ENCODE data around the gene WNT9A.
"Not testable (repeated sequence)": the region's sequence is repeated elsewhere in the genome, so short reads cannot be mapped to it uniquely, and the experiment has no call there.

The WNT9A gene

DNA sequence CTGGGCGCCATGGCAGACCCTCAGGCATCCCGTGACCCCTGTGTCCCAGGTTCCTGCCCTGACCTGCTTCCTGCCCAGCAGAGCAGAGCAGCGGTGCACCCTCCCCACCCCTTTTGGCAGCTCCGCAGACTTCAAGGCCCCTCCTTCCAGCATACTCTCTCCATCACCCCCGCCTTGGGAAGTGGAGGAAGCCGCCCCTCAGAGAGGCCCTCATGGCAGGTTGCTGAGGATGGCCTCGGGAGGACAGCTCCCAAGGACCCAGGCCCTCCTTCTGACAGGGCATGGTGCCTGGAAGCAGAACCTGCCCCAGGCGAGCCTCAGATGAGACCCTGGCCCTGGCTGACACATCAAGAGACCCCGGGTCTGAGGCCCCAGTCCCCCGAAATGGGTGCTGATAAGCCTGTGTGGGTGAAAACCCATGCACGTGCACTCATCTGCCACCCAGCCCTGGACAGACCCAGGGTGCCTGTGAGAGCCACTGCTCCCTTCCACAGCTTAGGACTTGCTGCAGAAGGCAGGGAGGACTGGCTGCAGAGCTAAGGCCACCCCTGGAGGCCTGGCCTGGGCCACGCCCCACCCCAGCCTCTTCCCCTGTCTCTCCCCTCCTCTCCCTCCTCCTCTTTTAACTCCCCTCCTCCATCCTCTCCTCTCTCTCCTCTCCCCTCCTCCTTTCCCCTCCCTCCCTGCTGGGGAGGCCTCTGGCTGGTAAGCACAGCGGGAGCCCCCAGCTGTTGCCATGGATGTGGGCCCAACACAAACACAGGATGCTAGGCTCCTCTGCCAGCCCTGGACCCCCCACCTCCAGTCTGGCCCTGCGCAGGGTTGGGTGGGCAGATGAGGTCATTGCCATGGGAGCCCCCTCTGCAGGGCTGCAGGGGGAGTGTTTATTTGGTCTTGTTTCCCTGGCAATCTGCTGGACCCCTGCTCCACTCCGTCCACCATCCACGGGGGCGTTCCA is 33.7 kb downstream of the WNT9A start:
- no peak for DNase-seq (ENCODE audit: insufficient read length, low spot score)
- no peak for FAIRE-seq

DNA sequence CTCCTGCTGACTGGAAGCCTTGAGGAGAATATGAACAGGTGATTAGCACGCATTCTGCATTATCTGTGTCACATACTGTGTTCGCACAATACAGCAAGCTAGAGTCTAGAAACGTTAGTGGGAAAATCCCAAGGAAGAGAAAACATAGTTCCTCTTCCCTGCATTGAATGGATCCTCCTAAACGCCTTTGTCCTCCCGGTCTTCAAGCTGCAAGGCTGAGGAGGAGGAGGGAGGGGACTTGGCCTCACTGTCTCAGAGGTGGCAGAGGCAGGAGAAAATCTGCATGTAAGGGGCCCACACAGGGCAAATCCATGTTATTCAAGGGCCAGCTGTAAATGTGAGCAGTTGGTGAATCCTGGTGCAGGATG is 34.4 kb downstream of the WNT9A start:
- DNase-seq (ENCODE audit: insufficient read length, low spot score) (no peak), FAIRE-seq (no peak)

DNA sequence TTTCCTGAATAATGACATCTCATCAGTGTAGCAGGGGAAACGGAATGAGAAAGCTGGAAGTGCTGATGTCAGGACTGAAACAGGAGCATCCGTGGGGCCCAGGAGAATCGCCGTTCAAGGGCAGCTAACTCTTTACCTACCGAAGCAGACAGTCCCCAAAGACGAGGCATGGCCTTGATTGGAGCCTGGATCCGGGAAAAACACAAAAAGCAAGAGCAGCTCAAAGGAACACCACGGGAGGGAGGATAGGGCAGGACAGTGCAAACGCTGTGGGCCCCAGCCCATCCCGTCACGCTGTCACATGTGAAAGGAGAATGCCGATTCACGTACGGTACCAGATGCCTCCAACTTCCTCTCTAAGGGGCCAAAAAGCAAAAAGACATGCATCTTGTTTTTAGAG is 34.9 kb downstream of the WNT9A start:
- FAIRE-seq: no peak
- no peak for DNase-seq (ENCODE audit: insufficient read length, low spot score)

DNA sequence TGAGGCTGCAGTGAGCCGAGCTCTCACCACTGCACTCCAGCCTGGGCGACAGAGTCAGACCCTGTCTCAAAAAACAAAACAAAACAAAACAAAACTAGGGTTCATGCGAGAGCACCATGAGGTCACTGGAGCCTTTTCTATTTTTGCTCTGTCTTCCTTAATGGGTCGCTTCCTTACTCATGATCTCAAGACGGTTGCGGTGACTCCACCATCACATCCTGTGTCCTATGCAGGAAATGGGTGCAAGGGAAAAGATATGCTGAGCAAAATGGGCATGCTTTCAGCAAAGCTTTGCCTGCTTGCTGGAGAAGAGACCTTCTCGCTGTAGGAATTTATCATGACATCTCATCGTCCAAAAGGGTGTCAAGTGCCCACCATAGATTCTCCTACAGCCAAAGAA is 36.4 kb downstream of the WNT9A start:
- FAIRE-seq (no peak), DNase-seq (ENCODE audit: insufficient read length, low spot score) (no peak)

DNA sequence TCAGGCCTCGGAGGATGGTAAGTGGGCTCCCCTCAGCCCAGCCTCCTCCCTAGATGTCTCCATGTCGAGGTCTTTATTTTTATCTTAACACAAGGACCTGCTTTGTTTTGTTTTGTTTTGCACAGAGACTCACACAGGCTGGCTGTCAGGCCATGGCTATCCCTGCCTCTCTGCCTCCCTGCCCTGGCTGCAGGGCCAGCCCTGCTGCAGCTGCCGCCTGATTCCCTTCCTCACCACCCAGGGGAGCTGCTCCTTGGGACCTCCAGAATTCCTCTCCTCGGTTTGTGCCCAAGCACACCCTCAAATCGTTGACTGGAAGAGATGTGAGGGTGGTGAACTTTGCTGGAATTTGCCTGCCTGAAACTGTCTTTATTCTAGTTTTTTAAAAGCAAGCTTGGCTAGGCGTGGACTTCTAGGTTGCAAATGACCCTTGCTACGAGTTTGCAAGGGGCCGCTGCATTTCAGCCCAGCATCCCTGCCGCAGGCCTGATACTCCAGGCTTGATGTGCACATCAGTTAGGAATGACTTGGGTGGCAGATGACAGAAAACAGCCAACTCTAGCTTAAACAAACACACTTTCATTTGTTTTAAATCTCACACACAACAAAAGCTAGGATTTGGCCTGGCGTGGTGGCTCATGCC is 37.1 kb downstream of the WNT9A start:
- DNase-seq (ENCODE audit: insufficient read length, low spot score) (no peak), FAIRE-seq (no peak)

DNA sequence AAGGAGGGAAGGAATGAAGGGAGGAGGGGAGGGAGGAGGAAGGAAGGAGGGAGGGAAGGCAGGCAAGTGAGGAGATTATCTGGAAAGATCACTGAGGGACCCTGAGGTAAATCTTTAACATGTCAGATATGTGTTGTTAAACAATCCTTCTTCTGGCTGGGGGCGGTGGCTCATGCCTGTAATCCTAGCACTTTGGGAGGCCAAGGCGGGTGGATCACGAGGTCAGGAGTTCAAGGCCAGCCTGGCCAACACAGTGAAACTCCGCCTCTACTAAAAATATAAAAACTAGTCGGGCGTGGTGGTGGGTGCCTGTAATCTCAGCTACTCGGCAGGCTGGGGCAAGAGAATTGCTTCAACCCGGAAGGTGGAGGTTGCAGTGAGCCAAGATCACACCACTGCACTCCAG is 37.8 kb downstream of the WNT9A start:
- not testable (repeated sequence) for DNase-seq (ENCODE audit: insufficient read length, low spot score); FAIRE-seq

DNA sequence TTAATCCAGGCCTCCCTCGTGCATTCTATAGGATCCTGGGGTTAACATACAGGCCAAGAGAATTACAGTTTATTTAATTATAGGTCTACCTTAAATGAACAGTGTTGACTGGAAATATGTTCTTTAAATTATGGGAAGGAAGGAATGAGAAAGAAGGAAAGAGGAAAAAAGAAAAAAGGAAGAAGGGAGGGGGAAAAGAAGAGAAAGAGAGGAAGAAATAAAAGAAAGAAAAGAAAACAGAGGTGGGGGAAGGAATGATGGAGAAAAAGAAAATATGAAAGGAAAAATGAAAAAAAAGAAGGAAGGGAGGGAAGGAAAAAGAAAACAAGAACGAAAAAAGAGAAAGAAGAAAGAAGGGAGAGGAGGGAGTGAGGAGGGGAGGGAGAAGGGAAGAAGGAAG is 38.5 kb downstream of the WNT9A start:
- no peak for DNase-seq (ENCODE audit: insufficient read length, low spot score)
- no peak for FAIRE-seq

DNA sequence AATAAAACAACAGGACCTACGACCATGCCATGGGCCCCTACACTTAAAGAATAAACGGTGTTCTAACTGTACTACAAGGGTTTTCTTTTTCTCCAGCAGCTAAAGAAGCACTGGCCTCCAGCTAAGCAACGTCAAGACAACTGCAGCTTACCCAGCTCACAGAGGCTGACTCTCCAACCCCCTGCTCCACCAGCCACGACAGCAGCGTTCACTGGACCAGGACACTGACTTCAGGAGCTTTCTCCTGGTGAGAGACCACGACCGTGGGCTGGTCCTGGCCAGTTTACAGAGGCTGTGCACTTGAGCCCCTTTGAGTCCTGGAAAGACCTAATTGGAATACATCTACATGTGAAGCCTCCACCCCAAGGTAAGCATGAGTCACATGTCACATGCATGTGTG is 39.4 kb downstream of the WNT9A start:
- no peak for FAIRE-seq
- DNase-seq (ENCODE audit: insufficient read length, low spot score): no peak

DNA sequence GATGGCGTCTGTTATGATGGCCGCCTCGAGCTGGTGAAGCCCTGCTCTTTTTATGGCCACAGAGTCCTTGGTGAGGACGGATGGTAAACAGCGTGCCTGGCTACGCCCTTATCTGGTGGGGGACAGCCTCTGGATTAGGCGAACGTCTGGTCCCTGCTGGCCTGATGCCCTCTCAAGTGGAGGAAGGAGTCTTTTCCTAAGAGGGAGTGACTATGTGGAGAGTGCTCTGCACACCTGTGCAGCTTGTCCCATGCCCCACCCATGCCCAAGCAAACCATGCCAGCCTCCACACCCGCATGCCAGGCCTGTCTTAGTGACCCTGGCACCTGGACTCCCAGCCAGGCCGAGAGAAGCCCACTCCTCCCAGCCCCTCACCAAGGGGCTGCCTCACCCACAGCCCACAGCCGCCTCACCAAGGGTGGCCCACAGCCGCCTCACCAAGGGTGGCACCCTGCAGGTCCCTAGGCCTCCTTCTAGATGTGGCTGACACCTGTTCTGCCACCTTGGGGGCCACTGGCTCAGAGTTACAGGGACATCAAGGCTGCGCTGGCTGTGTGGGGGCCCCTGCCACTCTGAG is 40.2 kb downstream of the WNT9A start:
- no peak for DNase-seq (ENCODE audit: insufficient read length, low spot score)
- FAIRE-seq: no peak

DNA sequence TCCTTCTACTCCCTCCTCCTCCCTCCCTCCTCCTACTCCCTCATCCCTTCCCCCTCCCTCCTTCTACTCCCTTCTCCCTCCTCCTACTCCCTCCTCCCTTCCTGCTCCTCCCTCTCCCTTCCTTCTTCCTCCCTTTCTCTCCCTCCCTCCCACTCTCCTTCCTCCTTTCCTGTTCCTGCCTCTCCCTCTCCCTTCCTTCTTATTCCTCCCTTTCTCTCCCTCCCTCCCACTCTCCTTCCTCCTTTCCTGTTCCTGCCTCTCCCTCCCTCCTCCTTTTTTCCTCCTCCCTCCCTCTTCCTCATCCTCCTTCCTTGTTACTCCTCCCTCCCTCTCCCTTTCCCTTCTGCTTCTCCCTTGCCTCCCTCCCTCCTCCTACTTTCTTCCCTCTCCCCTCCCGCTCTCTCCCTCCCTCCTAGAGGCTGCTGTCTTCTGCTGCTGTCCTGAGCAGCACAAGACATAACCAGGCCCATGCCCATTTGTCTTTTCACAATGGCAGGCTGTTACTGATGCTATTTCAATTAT is 41.1 kb downstream of the WNT9A start:
- DNase-seq (ENCODE audit: insufficient read length, low spot score) (no peak), FAIRE-seq (no peak)

DNA sequence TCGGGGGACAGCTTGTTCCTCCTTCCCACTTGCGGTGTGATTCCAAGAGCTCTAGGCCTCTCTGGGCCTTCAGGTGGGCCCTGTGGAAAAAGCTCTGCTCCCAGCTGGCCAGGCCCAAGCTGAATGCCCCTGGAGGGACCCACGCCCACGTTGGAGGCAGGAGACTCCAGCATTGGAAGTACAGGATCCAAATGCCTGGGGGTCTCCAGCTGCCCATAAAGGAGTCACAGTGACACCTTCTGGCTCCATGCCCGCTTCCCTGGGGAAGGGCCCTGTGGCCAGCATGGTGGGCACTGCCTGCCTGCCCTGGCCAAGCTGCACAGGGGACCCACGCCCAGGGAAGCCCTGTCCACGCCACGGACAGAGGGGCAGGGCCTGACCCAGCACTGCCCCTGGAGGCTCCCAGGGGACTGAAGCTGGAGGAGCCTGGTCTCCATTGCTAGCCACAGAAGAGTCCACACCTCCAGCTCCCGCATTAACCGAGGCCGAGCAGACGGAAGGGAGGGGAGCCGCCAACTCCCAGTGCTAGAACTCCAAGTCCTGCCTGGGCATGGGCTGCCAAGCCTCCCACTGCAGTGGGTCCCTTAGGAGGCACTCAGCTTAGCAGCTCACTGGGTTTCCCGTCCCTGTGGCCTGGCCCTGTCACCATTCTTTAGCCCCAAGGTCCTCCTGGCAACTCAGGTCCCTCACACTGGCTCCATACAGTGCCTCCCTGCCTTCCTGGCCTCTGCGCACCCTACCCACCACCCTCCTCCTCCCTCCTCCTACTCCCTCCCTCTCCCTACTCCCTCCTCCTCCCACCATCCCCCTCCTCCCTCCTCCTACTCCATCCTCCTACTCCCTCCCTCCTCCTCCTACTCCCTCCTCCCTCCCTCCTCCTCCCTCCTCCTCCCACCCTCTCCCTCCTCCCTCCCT is 41.9 kb downstream of the WNT9A start:
- DNase-seq (ENCODE audit: insufficient read length, low spot score): no peak
- FAIRE-seq: no peak

DNA sequence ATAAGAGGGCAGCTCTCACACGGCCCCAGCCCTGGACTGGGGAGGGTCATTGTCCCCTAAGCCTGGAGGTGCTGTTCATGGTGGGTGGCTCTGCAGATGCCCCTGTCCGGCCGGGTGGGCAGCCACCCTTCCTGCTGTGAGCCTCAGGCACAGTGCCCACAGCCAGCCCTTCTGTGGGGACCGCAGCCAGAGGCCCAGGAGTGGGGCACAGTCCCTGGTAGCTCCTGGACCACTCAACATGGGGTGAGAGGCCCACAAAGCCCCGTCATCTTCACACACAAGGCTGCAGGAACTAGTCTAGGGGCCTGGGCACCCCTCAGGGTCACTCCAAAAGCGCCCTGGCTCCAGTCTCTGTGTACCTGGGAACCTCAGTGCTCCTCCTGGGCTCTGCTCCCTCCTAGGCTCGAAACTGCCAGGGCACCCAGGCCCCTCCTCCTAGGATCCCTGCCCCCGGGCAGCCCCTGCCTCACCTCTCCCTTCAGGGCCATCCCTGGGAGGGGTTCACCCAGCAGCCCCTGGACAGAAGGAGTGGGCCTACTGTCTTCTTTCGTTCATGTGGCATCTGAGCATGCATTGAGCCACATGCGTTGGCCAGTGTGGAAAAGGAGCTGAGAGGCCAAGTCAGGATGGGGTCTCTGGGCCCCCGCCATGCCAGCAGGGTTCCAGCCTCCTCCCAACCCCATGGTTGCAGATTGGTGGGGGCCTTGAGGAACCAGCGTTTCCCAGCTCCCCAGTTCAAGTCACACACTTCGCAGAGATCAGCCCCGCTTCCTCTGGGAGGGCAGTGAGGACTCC is 43.0 kb downstream of the WNT9A start:
- FAIRE-seq: no peak
- DNase-seq (ENCODE audit: insufficient read length, low spot score): no peak

DNA sequence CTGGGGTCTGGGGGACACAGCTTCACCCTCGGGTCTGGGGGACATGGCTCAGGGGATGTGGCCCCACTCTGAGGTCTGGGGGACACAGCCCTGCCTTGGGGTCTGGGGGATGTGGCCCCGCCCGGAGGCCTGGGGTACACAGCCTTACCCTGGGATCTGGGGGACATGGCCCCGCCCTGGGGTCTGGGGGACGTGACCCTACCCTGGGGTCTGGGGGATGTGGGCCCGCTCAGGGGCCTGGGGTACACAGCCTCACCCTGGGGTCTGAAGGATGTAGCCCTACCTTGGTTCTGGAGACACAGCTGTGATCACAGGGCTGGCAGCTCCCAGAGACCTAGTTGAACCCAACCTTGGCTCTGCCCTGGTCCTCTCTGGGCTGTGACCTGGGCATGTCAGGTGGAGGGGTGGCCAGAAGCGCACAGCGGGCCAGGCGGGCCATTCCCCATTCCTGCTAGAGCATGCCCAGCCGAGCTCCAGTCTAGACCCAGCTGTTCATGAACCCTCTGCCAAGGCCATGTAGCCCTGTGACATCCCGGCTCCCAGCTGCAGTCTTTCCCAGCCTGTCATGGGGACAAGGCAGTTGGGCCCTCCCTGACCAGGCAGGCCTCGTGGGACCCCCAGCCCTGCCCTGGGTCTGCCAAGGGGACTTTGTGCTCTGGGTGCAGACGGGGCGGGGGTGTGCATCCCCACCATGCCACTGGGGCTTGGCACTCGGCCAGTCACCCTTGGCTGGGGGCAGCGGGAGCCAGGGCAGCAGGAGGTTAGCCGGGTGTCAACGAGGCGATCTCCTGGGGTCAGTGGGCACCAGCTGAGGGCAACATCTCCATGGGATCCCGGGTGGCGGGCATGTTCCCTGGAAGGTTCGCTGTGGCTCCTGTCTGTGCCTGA is 43.9 kb downstream of the WNT9A start:
- DNase-seq (ENCODE audit: insufficient read length, low spot score) (no peak), FAIRE-seq (no peak)

DNA sequence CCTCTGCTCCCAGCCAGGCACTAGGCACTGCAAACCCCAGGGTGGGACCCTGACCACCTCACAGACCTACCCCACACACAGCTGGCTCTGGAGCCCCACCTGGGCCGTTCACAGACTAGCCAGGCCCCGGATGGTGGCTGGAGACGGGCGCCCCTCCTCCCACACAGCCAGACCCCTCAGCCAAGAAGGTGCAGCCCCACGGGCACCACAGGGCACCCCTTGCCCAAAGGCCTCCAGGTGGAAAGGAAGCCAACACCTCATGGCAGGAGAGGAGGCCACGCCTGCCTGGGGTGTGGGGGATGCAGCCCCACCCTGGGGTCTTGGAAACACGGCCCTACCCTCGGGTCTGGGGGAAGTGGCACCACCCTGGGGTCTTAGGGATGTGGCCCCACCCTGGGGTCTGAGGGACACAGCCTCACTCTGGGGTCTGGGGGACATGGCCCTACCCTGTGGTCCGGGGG is 44.6 kb downstream of the WNT9A start:
- FAIRE-seq (no peak), DNase-seq (ENCODE audit: insufficient read length, low spot score) (no peak)

DNA sequence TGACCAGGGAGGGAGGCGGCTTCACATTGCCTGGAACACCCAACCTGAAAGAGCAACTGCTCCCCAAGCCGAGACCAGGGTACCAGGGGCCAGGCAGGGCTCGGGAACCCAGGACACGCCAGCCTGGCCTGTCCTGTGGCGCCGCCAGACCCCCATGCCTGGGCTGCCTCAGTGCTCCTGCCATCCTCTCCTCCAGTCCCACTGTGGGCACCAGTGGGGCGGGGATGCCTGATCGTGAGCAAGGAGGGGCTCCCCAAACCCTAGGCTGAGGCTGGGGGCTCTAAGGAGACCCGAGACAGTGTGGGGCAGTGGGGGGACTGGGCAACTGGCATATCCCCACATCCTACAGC is 45.1 kb downstream of the WNT9A start:
- FAIRE-seq: no peak
- no peak for DNase-seq (ENCODE audit: insufficient read length, low spot score)

DNA sequence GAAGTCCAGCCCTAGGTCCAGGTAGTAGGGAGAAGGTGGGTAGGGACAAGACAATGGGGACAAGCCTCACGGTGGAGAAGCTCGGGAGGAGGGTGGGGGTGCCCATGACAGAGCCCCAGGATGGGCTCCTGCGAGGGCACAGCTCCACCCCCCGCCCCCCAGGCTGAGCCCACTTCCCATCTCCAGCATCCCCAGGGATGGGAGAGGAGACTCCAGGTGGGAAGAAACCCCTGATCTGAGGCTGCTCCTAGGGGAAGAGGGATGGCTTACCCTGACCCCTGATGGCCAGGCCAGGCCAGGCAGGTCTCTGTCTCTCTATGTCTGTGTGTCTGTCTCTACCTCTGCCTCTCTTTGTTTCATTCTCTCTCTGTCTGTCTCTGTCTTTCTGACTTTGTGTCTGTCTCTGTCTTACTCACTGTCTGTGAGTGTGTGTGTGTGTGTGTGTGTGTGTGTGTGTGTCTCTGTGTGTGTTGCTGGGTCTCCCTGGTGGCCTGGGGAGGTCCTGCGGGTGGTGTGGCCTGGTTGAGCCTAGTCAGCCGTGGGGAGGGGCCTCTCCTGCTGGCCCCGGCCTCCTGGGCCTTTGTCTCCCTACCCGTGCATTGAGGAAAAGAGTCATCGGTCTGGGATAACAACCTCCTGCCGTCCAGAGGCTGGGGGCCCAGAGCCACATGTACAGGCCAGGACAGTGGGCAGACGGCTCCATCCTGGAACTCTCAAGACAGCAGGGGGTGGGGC is 45.7 kb downstream of the WNT9A start:
- FAIRE-seq (no peak), DNase-seq (ENCODE audit: insufficient read length, low spot score) (no peak)

DNA sequence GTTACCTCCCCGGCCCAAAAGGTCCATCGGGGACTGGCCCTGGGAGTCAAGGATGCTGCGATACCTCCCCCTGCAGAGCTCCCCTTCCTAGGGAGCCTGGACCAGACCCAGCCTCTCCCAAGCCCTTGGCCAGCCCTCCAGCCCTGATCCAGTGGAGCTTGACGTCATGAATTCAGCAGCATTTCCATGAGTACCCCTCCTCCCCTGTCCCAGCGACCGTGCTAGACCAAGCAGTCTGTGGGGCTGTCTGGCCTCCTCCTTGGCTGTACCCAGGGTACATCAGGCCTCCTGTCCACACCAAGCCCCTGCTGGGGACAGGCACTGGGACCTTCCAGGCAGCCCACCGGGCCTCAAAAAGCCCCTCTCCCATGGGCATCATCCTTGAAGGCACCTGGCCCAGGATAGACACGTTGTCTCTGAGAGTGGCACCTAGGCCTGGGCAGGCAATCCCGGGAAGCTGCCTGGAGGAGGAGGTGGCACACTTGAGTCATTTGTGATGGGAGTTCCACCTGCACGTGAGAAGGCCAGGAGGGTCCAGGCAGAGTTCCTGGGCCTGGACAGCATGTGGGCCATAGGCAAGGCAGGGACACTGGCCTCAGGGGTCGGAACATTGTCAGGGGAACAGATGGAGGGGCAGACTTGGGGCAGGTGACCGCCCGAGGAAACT is 46.4 kb downstream of the WNT9A start:
- DNase-seq (ENCODE audit: insufficient read length, low spot score) (no peak), FAIRE-seq (no peak)
